ENCODE results near the gene SMLR1.

DNA sequence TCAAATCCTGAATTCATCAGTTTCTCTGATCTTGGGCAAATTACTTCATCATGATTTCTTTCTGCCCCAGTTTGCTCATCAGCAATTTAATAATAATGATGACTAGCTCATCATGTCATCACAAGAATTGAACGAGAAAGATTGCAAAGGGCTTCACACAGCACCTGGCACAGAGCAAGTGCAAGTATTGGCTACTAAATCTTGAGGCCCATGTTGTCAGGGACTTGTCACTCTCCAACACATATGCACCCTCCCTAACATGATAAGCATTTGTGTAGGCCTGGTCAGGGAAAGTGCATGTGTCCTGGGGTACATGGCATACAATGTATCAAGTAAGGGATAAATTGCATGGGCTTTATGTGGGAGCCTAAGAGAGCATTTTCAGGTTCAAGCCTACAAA is 6.4 kb downstream of the SMLR1 start:
- TF ChIP-seq, protein P1, sequence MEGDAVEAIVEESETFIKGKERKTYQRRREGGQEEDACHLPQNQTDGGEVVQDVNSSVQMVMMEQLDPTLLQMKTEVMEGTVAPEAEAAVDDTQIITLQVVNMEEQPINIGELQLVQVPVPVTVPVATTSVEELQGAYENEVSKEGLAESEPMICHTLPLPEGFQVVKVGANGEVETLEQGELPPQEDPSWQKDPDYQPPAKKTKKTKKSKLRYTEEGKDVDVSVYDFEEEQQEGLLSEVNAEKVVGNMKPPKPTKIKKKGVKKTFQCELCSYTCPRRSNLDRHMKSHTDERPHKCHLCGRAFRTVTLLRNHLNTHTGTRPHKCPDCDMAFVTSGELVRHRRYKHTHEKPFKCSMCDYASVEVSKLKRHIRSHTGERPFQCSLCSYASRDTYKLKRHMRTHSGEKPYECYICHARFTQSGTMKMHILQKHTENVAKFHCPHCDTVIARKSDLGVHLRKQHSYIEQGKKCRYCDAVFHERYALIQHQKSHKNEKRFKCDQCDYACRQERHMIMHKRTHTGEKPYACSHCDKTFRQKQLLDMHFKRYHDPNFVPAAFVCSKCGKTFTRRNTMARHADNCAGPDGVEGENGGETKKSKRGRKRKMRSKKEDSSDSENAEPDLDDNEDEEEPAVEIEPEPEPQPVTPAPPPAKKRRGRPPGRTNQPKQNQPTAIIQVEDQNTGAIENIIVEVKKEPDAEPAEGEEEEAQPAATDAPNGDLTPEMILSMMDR (conservative IDR thresholded peaks at IDR 0.05; ENCODE audit: low read depth, low read length) = no peak
- TF ChIP-seq EZH2phosphoT487 (IDR thresholded peaks at IDR 0.05; ENCODE audit: borderline replicate concordance, low read length) = no peak

All from PC-3 (cell line).